ENCODE measurements around the gene TDP2.
A peak's percentile ranks its signal among the peaks of the same experiment; 100 is the strongest.
"Not testable (repeated sequence)": the region's sequence is repeated elsewhere in the genome, so short reads cannot be mapped to it uniquely, and the experiment has no call there.

TDP2 gene

DNA sequence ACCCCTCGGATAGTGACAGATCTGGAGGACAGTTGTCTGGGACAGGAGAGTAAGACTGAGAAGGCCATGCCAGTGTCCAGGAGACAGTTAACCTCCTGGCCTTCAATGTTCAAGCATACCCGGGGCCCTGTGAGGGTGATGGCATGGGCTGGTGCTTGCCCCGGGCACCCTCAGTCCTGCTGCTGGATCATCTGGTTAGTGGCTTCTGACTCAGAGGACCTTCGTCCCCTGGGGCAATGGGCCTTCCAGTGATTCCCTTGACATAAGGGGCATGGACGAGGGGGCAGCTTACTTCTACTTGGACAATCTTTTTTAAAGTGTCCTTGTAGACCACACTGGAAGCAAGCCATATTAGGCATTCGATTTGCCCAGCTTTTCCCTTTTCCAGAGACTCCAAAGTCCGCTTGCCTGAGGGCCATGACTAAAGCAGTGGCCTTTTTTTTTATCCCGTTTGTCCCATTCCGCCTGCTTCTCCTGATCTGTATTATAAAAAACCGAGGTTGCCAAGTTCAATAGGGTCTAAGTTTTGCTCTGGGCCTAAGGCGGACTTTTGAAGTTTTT, 12.2 kb upstream of the TDP2 start:
- not testable (repeated sequence) for DNase-seq

DNA sequence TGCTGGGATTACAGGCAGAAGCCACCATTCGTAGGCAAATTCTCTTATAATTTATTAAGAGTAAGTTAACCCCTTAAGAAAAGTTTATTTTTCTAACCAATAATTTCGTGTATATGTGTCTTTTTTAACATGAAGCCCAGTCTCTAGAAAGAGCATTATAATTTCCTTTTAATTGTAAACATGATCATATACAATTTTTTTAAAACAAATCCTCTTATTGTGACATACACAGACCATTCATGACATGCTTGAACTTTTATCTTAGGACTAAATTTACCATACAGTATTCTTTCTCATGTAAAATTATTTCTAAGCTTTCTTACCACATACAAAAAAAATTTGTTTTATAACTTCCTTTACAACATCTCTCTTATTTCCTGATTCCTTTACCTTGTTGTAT, 6.9 kb upstream of the TDP2 start:
- no peak for DNase-seq

DNA sequence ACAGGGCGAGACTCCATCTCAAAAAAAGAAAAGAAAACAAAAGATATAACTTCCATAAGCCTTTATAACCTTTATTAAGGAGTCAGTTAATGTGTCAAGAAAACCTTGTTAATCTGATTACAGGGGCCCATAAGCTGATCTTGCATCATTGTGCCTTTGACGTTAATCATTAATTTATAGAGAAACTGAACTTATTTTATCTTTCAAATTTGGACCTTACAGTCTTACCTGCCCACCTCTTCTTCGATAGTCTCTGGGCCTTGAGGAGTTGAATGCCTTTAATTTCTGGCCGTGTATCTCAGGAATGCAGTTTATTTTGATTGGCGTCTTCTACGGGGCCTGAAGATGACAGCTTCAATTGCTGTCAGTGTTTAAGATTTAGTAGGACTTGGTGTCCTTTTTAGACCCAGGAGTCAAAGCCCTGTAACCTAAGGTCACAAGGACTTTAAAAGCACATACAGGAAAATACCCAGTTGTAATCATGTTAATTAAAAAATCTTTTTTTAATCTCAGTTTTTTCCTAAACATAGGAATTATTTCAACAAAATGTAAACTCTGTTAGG, 6.0 kb upstream of the TDP2 start:
- no peak for DNase-seq

DNA sequence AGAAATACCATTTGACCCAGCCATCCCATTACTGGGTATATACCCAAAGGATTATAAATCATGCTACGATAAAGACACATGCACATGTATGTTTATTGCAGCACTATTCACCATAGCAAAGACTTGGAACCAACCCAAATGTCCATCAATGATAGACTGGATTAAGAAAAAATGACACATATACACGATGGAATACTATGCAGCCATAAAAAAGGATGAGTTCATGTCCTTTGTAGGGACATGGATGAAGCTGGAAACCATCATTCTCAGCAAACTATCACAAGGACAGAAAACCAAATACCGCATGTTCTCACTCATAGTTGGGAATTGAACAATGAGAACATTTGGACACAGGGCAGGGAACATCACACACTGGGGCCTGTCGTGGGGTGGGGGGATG, 4.4 kb upstream of the TDP2 start:
- DNase-seq, result not testable (repeated sequence)

DNA sequence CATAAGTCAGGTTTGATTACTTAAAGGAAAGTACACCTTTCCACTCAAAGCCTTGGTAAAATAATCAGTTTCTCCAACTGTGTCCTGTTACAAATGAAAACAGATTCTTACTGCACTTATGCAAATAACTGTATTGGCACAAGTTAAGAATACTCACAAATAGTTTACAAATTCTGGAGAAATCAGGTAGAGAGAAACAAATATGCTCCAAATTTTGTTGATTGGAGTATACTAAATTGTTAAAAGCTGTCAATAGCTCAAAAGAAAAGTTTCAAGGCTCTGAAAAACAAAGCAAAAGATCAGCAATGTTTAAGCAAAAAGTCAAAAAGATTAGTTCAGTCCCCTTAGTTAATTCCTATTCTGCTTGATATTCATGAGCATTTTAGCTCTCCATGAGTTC, 3.8 kb upstream of the TDP2 start:
- DNase-seq, result not testable (repeated sequence)

DNA sequence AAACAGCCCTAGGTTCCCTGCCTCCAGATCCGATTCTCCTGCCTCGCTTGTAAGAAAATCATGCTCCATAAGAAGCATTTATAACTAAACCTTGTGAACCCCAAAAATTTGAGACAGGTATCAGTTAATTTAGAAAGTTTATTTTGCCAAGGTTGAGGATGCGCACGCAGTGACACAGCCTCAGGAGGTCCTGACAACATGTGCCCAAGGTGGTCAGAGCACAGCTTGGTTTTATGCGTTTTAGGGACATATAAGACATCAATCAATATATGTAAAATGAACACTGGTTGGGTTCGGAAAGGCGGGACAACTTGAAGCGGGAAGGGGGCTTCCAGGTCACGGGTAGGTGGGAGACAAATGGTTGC, 2.3 kb upstream of the TDP2 start:
- DNase-seq, result no peak

DNA sequence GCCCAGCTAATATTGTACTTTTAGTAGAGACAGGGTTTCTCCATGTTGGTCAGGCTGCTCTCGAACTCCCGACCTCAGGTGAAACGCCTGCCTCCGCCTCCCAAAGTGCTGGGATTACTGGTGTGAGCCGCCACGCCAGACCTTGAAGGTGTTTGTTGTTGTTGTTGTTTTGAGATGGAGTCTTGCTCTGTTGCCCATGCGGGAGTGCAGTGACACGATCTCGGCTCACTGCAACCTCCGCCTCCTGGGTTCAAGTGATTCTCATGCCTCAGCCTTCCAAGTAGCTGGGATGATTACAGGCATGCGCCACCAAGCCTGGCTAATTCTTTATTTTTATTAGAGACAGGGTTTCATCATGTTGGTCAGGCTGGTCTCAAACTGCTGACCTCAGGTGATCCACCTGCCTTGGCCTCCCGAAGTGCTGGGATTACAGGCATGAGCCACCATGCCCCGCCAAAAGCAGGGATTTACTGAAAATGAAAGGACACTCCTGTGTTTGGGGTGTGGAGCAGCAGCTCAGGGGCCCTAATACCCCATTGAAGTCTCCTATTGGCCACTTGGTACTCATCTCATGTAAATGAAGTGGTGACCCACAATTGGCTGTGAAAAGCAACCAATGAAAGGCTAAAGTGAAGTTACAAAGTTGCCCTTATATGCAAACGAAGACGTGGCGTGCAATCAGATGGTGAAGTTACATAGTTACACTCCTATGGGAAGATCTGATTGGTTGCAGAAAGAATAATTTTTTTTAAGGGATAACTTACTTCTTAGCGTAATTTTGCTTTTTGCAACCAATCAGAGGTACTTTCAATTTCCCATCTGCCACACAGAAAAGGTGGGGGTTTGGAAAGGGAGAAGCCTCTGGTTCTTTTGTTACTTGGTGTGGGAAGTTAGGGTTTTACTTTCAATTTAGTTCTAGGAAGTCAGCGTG, 1.6 kb upstream of the TDP2 start:
- peak; percentile 46 to 72 (median 52) for DNase-seq

DNA sequence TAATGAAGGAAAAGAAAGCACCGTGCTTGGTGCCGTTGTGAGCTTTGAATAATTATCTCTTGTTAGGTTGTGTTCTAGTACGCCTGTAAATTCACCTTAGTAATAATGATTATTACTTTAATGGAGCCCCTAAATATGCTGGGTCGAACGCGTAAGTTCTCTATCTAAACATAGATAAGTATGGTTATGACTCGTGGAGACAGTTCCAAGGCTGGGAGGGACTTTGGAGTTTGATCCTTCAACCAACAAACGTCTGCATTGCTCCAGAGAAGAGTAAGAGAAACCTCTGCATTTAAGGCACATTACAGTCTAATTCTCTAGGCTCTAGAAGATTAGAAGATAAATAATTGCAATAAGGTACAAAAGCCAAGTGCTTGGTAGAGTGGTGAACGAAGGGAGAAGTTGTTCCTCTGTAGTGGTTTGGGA, 692 bp upstream of the TDP2 start:
- peak in 2 of 3 donors; percentile 19 to 34 for DNase-seq

DNA sequence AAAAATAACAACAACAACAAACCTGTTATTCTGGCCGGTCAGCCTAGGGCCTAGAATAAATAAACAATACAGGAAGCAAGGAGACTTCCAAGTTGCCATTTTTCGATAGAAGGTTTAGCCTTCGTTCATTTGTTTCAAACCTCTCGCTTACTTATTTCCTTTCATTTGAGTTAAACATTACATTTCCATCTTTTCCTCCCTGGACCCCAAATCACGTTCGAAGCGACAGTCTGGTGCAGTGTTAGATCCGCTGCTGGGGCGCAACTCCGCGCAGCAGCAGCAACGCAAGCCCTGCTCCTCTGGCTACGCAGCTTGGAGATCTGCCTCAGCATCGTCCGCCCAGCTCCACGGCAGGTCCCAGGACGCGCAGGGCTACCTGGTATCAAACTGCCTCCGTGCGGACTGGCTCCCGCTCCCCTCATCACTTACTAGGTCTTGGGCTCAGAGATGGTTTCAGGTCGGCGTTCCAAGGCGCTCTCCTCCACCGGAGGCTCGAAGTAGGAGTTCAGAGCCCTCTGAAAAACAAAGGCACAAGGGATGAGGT, 530 bp downstream of the TDP2 start:
- DNase-seq, result peak in 1 of 3 donors; percentile 41

DNA sequence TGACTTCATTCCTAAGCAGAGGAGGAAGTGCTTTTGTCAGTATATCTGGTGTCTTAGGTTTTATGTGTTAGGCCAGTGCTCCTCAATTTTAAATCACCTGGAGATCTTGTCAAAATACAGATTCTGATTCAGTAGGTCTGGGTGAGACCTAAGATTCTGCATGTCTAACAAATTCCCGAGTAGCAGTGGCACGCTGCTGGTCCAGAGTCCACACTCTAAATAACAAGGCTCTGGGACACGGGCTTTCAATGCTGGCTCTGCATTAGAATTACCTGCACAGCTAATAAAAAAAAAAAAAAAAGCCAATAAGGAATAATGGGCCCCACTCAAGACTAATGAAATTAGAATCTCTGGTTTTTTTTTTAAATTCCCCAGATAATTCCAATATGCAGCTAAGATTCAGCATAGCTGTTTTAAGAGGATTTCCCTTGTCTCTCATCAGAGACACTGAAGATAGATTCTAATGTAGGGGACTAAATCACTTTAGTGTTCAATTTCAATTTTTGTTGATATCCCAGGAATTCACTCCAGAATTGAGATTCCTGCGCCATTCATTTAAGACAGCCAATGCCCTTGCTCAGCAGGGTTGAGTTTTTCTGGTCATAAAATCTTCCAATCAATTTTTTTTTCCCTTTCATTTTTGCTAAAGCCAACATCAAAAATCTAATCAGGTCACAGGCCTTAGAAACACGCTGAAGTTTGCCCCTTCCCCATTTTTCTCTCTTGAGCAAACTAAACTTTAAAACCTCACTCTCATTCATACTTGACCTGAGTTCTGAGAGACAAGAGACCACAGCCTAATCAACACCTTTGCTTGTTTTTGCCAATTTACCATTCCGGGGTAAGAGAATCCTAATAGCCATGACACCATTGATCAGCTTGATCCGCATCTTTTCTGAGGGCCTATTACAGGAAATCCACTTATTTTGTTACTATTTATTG, 2.4 kb downstream of the TDP2 start:
- DNase-seq, result no peak

DNA sequence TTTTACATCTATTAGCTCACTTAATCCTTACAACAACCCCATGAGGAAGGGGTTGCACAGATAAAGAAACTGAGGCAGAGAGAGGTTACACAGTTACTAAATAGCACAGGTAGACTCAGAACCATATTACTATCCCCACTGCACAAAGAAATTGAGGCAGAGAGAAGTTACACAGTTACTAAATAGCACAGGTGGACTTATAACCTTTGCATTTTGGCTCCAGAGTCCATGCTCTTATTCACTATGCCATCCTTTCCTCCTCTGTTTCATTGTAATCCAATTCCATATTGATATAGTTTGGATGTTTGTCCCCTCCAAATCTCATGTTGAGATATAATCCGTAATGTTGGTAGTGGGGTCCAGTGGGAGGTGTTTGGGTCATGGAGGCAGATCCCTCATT, 3.5 kb downstream of the TDP2 start:
- DNase-seq, result no peak

DNA sequence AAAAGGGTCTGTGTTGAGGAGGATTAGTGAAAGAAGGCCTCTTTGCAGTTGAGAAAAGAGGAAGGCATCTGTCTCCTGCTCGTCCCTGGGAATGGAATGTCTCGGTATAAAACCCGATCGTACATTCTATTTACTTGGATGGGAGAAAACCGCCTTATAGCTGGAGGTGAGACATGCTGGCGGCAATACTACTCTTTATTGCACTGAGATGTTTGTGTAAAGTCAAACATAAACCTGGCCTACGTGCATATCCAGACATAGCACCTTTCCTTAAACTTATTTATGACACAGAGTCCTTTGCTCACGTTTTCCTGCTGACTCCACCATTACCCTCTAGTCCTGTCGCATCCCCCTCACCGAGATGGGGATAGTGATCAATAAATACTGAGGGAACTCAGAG, 4.5 kb downstream of the TDP2 start:
- no peak for DNase-seq

DNA sequence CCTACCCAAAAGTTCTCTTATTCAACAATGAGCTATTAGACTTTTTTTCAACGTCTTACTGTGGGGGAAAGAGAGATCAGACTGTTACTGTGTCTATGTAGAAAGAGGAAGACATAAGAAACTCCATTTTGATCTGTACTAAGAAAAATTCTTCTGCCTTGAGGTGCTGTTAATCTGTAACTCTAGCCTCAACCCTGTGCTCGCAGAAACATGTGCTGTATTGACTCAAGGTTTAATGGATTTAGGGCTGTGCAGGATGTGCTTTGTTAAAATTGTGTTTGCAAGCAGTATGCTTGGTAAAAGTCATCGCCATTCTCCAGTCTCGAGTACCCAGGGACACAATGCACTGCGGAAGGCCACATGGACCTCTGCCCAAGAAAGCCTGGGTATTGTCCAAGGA, 4.9 kb downstream of the TDP2 start:
- not testable (repeated sequence) for DNase-seq

DNA sequence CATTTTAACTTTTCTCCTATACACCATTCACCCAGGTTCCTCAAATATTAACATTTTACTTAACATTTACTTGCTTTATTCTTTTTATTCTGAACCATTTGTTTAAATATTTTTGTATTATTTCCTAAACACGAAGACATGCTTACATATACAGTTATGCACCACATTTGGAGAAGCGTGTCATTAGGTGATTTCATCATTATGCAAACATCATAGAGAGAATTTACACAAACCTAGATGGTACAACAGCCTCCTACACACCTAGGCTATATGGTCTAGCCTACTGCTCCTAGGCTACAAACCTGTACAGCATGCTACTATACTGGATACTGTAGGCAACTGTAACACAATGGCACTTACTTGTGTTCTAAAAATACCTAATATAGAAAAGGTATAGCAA, 6.6 kb downstream of the TDP2 start:
- peak; percentile 48 to 68 (median 65) for DNase-seq

DNA sequence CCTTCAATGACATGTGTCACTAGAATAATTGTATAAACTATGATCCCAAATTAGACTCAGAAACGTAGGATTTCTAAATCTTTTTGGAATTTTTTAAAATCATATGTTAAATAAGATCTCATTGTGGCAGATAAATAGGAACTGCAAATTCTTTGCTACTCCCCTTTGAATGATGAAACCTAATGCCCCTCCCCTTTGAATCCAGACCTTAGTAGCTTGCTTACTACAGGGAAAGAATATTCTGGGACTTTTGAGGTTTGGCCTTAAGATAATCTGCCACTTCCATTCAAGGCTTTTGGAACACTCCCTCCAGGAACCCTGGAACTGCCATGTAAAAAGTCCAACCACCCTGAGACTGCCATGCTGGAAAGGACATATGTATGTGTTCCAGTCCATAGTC, 7.1 kb downstream of the TDP2 start:
- peak; percentile 57 to 67 (median 65) for DNase-seq

DNA sequence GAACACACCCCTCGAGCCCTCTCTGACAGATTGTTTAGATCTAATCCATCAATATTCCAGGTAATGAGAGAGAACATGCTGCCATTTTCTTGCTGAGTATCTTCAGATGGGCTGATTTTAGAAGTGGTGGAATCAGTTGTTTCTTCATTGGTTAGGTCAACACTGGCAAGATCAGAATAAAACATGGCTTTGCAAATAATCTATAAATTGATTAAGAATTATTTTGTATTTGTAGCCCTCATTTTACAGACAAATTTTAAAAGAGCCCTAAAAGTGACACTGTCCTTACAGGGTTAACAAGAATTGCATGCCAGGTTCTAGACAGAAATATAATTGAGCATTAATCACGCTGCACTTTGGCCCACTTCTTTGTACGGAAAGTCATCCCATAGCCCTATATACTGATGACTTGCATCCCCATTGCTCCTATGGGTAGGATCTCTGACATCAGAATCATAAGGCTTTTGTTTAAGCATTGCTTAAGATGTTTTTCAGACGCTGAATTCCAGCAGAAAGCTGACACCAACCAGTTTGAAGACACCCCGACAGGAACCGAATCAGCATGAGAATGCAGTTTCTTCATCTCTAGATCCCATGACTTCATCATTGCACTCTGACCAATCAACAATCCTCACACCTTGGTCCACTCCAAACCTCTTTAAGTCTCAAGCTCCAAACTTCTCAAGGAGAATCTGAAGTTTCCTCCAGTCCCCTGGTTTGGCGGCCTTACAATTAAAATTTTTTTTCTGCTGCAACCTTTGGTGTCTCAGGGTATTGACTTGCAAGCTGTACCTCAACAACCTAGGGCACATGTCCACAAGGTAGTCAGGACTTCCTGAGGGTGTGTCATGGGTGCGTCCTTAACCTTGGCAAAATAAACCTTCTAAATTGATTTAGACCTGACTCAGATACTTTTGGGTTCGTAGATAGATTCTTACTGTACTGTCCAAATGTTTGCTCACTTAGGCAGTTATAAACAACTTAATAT, 7.8 kb downstream of the TDP2 start:
- peak; percentile 87 to 95 (median 92) for DNase-seq

DNA sequence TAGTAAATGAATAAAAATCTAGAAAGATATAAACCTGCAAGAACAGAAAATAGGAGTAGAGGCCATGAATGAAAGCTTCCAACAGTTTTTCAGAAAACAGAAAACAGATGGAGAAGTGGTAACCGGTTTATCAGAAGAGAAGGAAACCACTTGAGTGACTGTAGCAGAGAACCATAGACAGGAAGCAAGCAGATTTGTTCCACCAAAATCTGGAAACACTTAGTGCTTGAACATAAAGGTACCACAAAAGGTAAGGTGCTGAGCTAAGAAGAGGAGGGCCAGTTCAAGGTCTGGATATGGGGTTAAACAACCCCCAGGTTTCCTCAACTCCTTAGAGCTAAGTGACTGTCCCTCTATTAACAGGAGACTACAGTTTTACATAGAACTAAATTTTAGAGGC, 11.5 kb downstream of the TDP2 start:
- DNase-seq, result no peak

DNA sequence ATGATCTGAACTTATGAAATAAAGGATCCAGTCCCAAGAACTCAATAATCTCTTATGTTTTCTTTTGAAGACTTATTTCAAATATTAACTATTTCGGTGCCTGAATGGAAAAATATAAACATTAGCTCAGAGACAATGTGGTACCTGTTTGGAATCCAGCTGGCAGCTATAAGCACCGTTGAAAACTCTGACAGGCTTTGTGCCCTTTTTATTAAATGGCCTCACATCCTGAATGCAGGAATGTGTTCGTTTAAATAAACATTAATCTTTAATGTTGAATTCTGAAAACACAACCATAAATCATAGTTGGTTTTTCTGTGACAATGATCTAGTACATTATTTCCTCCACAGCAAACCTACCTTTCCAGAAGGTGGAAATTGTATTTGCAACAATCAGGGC, 16.3 kb downstream of the TDP2 start:
- DNase-seq, result no peak

DNA sequence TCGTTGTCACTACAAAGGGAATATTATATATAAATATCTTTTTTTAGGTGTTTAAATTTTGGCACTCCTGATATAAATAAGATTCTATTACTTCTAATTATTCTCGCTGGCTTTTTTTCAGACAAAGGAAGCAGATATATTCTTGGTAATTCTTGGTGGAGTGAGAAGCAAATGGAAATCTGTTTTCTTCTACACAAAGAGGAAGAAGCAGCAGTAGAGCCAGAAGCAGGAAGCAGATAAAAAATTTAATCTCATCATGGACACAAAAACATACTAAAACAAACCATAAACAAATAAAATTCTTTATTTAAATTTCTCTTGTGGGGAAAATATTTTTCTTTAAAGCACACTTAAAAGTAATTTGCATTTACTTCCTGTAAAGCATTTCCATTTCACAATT, 17.0 kb downstream of the TDP2 start:
- DNase-seq, result no peak

DNA sequence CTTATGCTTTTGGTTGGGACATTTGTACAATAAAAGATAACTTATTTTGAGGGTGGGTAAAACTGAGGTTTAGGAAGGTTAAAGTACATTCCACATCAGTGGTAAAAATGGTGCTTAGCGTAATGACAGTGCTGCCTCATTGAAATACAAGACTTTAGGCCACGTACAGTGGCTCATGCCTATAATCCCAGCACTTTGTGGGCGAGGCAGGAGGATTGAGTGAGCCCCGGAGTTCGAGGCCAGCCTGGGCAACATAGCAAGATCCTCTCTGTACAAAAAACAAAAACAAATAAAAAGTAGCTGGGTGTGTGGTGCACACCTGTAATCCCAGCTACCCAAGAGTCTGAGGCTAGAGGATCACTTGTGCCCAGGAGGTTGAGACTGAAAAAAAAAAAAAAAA, 18.4 kb downstream of the TDP2 start:
- DNase-seq, result no peak

DNA sequence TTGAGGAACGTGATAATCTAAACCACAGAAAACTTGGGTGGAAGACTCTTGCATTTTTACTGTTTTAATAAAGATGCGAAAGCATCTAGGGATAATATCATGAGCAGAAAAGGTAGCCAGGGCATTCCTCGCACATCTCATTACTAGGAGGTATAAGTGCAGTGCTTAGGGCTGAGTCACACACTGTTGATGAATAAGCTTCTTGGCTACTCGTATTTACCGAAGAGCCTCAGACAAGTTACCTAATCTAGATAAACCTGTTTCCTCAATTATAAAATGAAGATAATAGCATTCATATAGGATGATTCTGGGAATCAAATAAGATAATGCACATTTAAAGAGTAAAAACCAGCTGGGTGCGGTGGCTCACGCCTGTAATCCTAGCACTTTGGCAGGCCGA, 19.9 kb downstream of the TDP2 start:
- no peak for DNase-seq

DNA sequence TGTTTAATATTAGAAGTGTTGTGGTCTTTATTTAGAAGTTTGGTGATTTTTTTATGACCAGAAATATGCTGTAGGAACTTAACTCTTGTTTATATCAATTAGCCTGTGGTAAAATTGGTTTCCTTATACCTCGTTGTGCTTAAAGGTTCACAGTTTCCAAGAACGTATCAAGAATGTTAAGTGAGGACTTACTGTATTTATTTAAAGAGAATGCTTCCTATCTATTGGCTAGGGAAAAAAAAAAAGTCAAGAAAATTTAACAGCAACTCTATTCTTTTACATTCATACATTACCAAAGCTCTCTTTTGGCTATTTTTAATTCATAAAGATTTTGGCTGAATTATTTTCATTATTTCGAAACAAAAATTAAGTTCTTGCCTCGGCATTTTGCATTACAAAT, 22.3 kb downstream of the TDP2 start:
- no peak for DNase-seq
